Stimulated activated naive CD4-positive, alpha-beta T cell (primary cell): ENCODE results near the gene ARHGAP45.

ENCODE experiments used
- DNase-seq, 6 experiments: peaks; one replicate each; lab custom pipeline; 2025; lab: John Stamatoyannopoulos, UW

The ARHGAP45 gene

DNA sequence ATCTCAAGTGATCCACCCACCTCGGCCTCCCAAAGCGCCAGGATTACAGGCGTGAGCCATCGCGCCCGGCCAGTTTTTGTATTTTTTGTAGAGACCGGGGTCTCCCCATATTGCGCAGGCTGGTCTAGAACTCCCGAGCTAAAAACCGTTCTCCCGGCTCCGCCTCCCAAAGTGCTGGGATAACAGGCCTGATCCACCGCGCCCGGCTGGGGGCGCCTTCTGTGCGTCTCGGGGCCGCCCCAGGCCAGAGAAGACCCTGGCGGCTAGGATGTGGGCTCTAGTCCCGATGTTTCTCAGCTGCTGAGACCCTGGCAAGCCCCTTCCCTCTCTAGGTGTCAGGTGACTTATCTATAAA, 3.6 kb downstream of the ARHGAP45 start:
- DNase-seq = no peak

DNA sequence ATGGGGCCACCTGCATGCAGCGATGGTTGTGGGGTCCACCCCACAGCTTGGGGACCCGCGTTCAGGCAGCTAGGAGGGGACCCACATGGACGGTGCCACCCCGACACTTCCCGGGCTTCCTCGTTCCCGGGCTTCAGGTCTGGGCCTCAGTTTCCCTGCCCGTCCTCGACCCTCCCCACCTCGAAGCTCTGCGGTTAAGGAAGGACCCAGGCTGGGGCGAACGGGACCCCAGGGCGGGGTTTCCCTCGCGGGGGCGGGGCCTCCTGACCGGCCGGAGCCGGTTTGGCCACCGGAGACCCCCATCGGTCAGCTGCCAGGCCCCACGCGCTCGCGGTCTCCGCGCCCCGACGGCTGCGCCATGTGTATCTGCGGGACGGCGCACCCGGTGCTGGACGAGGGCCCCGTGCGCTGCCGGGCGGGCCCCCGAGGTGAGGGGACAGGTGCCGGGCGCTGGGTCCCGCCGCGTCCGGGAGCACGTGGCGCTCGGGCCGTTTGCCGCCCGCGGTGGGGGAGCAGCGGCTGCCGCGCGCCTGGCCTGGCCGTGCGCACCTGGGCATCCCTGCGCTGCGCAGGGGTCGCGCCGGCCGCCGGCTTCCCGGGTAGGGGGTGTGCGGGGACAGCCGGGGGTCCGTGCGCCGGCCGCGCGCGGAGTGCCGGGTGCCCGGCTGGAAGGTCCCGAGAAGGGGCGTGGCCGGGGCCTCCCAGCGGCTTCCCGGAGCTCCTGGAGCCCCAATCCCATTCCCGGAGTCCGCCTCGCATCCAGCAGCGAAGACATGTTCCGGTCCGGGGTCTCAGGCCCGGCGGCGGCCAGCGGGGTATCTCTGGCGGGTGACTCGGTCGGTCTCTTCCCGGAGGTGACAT, 4.2 kb downstream of the ARHGAP45 start:
- DNase-seq = no peak

DNA sequence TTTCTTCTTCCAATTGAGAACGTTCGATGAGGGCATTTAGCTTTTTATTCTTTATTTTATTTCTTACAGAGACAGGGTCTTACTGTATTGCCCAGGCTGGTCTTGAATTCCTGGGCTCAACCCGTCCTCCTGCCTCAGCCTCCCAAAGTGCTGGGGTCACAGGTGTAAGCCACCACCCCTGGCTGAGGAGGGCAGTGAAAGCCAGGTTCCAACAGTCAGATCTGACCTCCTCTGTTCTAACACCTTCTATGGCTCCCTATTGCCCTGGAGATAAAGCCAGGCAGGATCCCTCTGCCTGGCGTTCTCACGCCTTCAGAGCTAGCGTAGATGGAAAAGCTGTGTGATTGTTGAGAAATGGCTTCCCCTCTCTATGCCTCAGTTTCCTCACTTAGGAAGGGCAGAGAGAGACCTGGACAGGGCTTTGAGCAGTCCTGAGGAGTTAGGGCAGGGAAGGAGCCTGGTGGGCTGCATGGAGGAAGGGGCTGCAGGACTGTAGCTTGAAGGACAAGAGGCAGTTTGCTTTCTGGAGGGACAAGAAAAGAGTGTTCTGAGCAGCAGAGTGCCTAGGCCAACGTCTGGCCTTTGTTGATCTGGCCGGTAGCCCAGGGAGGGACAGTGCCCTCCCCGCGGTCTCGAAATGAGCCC, 5.5 kb downstream of the ARHGAP45 start:
- DNase-seq = no peak

DNA sequence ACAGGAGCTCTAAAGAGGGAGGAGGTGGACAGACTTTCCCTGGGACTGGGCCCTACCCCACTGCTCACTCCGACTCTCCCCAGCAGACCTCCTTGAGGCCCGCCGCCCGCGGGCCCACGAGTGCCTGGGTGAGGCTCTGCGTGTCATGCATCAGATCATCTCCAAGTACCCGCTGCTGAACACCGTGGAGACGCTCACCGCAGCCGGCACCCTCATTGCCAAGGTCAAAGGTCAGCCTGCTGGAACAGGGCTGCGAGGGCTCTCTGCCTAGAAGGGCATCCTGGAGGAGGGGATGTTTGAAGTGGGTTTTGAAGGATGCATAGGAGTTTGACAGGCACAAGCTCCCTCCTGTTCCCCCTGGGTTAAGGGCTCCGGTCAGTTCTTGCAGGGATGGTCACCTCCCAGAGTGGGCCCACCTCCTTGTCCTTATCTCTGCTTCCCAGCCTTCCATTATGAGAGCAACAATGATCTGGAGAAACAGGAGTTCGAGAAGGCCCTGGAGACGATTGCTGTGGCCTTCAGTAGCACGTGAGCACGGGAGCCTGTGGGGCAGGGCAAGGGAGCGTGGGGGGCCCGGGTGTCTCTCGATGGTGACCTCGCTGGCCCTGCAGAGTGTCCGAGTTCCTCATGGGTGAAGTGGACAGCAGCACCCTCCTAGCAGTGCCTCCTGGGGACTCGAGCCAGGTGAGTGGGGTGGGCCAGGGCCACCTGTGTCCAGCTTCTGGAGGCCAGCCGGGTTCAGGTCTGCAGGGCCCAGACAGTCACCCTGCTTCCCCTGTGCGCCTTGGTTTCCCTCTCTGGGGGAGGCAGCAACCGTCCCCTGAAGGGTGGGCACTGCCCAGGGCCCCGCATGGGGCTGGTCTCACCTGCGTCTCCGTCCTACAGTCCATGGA, 6.3 kb downstream of the ARHGAP45 start:
- peak in 5 of 6 experiments; percentile 29 to 51 (median 39) for DNase-seq

DNA sequence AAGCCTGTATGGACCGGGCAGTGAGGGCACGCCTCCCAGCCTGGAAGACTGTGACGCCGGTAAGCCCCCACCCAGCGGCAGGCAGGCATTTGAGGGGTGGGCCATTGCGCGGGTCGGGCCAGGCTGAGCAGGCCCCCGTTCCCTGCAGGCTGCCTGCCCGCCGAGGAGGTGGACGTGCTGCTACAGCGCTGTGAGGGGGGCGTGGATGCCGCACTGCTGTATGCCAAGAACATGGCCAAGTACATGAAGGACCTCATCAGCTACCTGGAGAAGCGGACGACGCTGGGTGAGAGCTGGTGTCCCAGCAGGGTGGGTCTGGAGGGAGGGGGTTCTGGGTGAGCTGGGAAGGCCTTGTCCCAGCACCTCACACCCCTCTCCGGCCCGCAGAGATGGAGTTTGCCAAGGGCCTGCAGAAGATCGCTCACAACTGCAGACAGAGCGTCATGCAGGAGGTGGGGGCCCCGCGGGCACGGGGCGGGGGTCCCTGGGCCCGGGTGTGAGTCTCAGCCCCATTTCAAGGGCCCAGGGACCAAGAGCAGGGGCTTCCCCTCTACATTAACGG, 7.1 kb downstream of the ARHGAP45 start:
- peak in 3 of 6 experiments; percentile 39 to 79 (median 65) for DNase-seq

DNA sequence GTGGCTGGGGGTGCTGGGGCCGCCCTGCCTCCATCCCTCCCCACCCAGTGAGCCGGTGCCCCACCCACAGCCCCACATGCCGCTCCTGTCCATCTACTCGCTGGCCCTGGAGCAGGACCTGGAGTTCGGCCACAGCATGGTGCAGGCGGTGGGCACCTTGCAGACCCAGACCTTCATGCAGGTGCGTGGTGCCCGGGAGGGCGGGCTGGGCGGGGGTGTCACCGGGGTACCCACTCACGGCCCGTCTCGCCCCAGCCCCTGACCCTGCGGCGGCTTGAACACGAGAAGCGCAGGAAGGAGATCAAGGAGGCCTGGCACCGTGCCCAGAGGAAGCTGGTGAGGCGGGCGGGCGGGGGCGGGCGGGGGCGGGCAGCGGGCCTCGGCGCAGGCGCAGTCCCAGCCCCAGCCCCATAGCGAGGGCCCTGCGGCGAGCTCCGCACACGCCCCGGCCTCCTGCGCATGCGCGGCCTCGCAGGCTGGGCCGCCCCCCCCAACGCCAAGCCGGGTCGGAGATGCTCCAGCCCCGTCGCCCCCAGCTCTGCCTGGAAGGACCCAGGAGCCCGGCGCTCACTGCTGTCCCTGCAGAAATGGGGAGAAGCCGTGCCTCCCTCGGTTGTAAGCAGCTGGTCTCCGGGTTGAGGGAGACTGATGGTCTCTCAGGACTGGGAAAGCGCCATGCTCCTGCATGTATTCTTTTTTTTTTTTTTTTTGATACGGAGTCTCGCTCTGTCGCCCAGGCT, 7.7 kb downstream of the ARHGAP45 start:
- DNase-seq = peak; percentile 89 to 97 (median 95)

DNA sequence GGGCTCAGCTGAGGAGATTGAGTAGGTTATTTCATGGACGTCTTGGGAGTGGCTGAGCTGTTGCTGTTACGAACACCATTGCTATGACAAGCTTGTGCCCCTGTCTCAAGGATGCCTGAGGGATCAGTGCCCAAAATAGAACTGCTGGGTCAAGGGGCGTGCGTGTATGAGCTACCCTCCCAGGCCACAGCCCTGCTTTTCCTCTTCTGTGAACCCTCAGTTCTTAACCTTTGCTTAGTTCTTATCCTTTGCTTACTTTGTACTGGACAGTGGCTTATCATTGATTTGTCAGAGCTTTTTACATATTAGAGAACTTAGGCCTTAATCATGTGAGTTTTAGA, 9.0 kb downstream of the ARHGAP45 start:
- DNase-seq = peak in 3 of 6 experiments; percentile 50 to 65 (median 52)

DNA sequence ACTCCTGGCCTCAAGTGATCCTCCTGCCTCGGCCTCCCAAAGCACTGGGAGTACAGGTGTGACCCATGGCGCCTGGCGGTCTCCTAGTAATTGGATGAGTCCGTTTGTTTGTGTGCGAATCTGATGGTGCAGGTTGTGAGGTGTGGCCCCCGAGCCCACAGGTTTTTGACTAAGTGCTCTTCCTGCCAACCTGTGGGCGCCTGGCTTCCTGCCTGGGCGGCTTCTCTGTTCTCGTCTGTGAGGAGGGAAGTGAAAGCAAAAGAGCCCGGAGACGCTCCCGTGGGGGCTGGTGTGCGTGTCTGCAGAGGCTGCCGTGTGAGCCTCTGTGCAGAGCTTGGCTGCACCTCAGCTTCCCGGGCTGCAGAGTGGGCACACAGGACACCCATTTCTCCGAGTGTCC, 10.0 kb downstream of the ARHGAP45 start:
- peak; percentile 81 to 96 (median 92) for DNase-seq

DNA sequence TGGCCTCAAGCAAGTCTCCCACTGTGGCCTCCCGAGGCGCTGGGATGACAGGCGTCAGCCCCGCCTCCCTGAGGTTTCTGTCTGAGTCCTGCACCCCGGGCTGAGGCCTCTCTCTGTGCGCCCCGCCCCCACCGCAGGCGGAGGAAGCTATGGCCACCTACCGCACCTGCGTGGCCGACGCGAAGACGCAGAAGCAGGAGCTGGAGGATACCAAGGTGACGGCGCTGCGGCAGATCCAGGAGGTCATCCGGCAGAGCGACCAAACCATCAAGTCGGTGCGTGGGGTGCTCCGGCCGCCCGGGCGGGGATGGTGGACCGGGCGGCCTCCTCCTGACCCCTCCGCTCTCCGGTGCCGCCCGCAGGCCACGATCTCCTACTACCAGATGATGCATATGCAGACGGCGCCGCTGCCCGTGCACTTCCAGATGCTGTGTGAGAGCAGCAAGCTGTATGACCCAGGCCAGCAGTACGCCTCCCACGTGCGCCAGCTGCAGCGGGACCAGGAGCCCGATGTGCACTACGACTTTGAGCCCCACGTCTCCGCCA, 12.7 kb downstream of the ARHGAP45 start:
- DNase-seq = peak; percentile 39 to 64 (median 48)

DNA sequence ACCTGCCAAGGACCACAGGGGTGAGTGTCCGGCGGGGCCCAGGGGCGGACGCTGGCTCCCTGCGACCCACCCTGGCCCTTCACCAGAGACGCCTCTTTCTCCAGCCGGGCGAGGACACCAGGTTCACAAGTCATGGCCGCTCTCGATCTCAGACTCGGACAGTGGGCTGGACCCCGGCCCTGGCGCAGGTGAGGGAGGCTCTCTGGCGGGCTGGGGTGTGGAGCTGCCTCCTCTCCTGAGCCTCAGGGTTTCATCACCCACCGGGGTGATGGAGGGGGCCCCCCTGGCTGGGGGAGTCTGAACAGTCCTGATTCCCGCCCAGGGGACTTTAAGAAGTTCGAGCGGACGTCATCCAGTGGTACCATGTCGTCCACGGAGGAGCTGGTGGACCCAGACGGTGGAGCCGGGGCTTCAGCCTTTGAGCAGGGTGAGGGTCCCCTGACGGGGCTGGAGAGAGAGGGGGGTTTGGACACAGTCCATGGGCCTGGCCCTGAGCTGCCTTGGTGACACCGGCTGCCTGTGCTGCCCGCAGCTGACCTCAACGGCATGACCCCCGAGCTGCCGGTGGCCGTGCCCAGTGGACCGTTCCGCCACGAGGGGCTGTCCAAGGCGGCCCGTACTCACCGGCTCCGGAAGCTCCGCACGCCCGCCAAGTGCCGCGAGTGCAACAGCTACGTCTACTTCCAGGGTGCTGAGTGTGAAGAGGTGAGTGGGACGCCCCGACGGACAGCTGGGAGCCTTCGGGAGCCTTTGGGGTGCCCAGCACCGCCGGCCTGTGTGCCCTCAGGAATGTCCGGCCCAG, 13.6 kb downstream of the ARHGAP45 start:
- no peak for DNase-seq

DNA sequence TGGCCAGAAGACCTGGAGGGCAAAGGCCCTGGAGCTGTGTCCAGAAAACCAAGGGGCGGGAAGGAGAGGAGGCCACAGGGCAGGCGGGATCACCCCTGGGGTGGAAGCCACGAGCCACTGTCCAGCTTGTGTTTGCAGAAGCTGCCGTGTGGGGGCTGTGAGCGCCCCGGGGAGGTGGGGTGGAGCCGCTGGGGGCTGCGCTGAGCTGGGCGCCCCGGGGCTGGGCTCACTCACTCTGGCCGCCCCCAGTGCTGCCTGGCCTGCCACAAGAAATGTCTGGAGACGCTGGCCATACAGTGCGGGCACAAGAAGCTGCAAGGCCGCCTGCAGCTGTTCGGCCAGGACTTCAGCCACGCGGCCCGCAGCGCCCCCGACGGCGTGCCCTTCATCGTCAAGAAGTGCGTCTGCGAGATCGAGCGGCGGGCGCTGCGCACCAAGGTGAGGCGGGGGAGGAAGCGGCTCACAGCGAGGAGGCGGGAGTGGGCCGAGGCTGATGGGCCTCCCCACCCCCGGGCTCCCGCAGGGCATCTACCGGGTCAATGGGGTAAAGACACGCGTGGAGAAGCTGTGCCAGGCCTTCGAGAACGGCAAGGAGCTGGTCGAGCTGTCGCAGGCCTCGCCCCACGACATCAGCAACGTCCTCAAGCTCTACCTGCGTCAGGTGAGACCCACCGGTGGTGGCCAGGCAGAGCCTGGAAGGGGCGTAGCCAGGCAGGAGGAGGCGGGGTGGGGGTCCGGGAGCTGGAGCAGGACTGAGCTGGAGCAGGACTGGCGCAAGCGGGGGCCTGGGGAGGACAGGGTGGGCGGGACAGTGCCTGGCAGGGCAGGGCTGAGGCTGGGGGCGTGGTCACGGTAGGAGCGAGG, 14.6 kb downstream of the ARHGAP45 start:
- DNase-seq = no peak

DNA sequence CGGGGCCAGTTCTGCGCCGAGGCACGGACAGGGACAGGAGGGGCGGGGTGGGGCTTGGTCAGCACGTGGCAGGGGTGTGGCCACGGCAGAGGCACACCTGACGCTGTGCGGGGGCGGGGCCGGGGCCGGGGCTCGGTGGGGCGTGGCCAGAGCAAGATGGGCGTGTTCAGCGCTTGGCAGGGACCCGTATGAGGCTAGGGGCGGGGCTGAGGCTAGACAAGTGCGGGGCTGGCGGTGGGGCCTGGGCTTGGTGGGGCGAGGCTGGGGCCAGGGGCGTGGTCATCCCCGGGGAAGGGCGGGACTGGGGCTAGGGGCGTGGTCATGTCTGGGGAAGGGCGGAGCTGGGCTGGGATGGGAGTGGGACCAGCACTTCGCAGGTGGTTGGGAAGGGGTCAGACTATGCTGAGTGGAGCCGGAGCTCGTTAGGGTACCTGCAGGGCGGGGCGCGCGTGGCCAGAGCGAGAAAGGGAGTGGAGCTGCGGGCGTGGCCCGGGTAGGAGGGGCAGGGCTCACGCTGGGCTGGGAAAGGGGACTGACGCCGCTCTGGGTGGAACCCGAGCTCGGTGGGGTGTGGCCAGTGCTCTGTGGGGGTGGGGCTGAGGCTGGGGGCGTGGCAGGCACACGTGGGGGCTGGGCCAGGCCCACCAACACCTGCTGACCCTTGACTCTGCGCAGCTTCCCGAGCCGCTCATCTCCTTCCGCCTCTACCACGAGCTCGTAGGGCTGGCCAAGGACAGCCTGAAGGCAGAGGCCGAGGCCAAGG, 15.4 kb downstream of the ARHGAP45 start:
- DNase-seq = peak; percentile 73 to 90 (median 88)

DNA sequence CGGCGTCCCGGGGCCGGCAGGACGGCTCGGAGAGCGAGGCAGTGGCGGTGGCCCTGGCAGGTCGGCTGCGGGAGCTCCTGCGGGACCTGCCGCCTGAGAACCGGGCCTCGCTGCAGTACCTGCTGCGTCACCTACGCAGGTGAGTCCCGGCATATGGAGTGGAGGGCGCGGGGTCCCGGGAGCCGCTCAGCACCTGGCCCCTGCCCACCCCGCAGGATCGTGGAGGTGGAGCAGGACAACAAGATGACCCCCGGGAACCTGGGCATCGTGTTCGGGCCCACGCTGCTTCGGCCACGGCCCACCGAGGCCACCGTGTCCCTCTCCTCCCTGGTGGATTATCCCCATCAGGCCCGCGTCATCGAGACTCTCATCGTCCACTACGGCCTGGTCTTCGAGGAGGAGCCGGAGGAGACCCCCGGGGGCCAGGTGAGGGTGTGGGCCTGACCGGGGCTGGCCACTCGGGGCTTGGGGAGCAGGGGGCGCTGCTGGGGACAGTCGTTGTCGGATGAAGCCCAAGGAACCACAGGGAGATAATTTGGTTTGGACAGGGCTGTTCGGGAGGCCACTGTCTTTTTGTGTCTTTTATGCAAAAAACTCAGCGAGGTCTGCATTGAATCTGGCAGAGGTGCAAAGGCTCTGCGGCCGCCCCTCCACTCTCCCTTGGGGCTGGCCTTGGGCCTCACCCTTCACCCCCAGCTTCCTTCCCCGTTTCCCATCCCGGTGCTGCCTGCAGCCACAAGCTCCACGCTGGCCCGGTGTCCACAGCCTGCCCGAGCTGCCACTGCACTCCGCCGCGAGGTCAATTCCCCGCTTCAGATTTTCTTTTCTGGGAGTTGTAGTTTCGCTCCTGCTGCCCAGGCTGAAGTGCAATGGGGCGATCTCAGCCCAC, 16.2 kb downstream of the ARHGAP45 start:
- no peak for DNase-seq

DNA sequence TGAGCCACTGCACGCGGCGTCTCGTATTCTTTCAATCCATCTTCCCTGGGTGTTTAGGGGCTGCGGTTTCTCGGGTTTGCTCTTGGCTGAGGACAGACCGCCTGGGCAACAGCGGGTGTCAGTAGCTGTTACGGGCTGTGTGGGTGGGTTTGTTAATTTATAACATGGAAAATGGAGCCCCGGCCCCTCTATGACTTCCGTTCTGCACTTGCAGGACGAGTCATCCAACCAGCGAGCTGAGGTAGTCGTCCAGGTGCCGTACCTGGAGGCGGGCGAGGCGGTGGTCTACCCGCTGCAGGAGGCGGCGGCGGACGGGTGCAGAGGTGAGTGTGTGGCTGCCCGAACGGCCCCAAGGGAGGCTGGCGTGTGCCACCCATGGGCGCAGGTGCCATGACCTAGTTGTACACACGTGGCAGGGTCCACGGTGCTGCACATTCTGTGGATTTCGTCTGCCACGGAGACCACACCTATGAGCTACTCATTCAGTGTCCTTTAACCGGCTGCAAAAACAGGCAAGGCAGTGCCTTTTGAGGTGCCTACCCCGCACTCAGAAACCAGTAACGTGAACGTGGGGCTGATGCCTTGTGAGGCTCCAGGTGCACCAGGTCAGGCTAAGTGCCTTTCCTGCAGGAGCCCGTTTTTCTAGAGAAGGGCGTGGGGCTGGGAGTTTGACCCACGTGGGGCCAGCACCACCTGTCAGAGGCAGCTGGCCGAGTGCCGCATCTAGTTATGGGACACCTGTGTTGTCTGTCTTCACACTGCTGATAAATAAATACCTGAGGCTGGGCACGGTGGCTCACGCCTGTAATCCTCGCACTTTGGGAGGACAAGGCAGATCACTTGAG, 17.3 kb downstream of the ARHGAP45 start:
- DNase-seq = no peak

DNA sequence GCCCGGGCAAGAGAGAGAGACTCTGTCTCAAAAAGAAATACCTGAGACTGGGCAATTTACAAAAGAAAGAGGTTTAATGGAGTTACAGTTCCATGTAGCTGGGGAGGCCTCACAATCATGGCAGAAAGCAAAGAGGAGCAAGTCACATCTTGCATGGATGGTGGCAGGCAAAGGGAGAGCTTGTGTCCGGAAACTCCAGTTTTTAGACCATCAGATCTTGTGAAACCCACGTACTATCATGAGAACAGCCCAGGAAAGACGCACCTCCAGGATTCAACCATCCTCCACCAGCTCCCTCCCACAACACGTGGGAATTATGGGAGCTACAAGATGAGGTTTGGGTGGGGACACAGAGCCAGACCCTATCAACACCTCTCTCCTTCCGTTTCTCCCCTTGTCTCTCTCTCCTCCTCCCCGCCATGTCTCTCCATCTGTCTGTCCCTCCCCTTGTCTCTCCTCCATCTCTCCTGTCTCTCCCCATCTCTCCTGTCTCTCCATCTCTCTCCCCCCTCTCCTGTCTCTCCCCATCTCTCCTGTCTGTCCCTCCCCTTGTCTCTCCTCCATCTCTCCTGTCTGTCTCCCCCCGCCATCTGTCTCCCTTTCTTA, 18.2 kb downstream of the ARHGAP45 start:
- no peak for DNase-seq
